ENCODE data around the gene CCDC74A. TPM values are rescaled to one million over a fixed set of nuclear protein-coding genes. Genes with fewer than 3 reads are reported as not detected.

Gene CCDC74A
- total and polyA plus RNA-seq, 9 of the 15 experiments (the other 6 are each of a cell fraction or from before 2014, with no cell fraction given): 1.1 to 38.1 (median 9.6) TPM

GRCh38 chr2:131492418-131493198 is 35.1 kb upstream of the CCDC74A start (continued):
- TF ChIP-seq ZBTB43 (CRISPR knock-in tag; IDR thresholded peaks at IDR 0.05): no peak
- no peak for TF ChIP-seq ZNF507 (tag; conservative IDR thresholded peaks at IDR 0.05)
- TF ChIP-seq, protein P1, sequence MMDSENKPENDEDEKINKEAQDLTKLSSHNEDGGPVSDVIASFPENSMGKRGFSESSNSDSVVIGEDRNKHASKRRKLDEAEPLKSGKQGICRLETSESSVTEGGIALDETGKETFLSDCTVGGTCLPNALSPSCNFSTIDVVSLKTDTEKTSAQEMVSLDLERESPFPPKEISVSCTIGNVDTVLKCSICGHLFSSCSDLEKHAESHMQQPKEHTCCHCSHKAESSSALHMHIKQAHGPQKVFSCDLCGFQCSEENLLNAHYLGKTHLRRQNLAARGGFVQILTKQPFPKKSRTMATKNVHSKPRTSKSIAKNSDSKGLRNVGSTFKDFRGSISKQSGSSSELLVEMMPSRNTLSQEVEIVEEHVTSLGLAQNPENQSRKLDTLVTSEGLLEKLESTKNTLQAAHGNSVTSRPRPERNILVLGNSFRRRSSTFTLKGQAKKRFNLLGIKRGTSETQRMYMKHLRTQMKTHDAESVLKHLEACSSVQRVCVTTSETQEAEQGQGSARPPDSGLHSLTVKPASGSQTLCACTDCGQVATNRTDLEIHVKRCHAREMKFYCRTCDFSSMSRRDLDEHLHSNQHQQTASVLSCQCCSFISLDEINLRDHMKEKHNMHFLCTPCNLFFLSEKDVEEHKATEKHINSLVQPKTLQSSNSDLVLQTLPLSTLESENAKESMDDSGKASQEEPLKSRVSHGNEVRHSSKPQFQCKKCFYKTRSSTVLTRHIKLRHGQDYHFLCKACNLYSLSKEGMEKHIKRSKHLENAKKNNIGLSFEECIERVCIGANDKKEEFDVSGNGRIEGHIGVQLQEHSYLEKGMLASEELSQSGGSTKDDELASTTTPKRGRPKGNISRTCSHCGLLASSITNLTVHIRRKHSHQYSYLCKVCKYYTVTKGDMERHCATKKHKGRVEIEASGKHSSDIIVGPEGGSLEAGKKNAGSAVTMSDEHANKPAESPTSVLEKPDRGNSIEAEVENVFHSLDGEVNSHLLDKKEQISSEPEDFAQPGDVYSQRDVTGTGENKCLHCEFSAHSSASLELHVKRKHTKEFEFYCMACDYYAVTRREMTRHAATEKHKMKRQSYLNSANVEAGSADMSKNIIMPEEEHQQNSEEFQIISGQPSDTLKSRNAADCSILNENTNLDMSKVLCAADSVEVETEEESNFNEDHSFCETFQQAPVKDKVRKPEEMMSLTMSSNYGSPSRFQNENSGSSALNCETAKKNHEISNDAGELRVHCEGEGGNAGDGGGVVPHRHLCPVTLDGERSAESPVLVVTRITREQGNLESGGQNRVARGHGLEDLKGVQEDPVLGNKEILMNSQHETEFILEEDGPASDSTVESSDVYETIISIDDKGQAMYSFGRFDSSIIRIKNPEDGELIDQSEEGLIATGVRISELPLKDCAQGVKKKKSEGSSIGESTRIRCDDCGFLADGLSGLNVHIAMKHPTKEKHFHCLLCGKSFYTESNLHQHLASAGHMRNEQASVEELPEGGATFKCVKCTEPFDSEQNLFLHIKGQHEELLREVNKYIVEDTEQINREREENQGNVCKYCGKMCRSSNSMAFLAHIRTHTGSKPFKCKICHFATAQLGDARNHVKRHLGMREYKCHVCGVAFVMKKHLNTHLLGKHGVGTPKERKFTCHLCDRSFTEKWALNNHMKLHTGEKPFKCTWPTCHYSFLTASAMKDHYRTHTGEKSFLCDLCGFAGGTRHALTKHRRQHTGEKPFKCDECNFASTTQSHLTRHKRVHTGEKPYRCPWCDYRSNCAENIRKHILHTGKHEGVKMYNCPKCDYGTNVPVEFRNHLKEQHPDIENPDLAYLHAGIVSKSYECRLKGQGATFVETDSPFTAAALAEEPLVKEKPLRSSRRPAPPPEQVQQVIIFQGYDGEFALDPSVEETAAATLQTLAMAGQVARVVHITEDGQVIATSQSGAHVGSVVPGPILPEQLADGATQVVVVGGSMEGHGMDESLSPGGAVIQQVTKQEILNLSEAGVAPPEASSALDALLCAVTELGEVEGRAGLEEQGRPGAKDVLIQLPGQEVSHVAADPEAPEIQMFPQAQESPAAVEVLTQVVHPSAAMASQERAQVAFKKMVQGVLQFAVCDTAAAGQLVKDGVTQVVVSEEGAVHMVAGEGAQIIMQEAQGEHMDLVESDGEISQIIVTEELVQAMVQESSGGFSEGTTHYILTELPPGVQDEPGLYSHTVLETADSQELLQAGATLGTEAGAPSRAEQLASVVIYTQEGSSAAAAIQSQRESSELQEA (IDR thresholded peaks at IDR 0.05; ENCODE audit: low read depth): no peak
- no peak for TF ChIP-seq POLR3G (IDR thresholded peaks at IDR 0.05; ENCODE audit: extremely low read depth, insufficient read length, insufficient replicate concordance)
- no peak for TF ChIP-seq NR2F6 (CRISPR knock-in tag; IDR thresholded peaks at IDR 0.05)
- no peak for TF ChIP-seq RFX1 (IDR thresholded peaks at IDR 0.05)
- TF ChIP-seq PRMT5 (CRISPR knock-in tag; IDR thresholded peaks at IDR 0.05): no peak
- TF ChIP-seq NR1H2 (CRISPR knock-in tag; IDR thresholded peaks at IDR 0.05): no peak
- no peak for TF ChIP-seq CREBBP (IDR thresholded peaks at IDR 0.05; ENCODE audit: low read depth, low read length)
- TF ChIP-seq CCAR2 (IDR thresholded peaks at IDR 0.05; ENCODE audit: low read depth, low read length): no peak
- TF ChIP-seq MECOM (CRISPR knock-in tag; IDR thresholded peaks at IDR 0.05): no peak
- TF ChIP-seq THRA (IDR thresholded peaks at IDR 0.05): no peak
- TF ChIP-seq CHCHD3 (CRISPR knock-in tag; IDR thresholded peaks at IDR 0.05): no peak
- TF ChIP-seq ZNF644 (tag; IDR thresholded peaks at IDR 0.05; ENCODE audit: low read depth): no peak
- no peak for TF ChIP-seq MCM5 (IDR thresholded peaks at IDR 0.05; ENCODE audit: low read depth)
- no peak for TF ChIP-seq RBM15 (IDR thresholded peaks at IDR 0.05; ENCODE audit: insufficient read depth, low read length)
- TF ChIP-seq FOXJ3 (CRISPR knock-in tag; IDR thresholded peaks at IDR 0.05): no peak
- TF ChIP-seq RBM14 (IDR thresholded peaks at IDR 0.05; ENCODE audit: borderline replicate concordance, insufficient read depth, low read depth, low read length): no peak
- no peak for TF ChIP-seq FOXA1 (IDR thresholded peaks at IDR 0.05; ENCODE audit: borderline replicate concordance)

Data from K562 (cell line).